Upper lobe of right lung (tissue), 1 donor: Measurements from ENCODE around the gene INTS2. TPM values are rescaled to one million over a fixed set of nuclear protein-coding genes. Genes with fewer than 3 reads are reported as not detected.

ENCODE experiments used
- ATAC-seq: fragments of 200-7000 bp; cut with Tn5 transposase; one replicate; pipeline ENCODE4 v1.9.1; 2020; ENCODE audit warnings: mild to moderate bottlenecking, moderate library complexity
- DNase-seq: peaks from one replicate; pipeline ENCODE4 v3.0.0-alpha.2; 2020
- H3K27ac ChIP-seq: fragments of 200-600 bp; one replicate; pipeline ENCODE4 v1.8.0; 2022
- H3K27me3 ChIP-seq: fragments of 200-600 bp; one replicate; pipeline ENCODE4 v1.8.0; 2022; ENCODE audit warnings: mild to moderate bottlenecking
- H3K36me3 ChIP-seq: fragments of 200-600 bp; one replicate; pipeline ENCODE4 v1.8.0; 2022
- H3K4me1 ChIP-seq: fragments of 200-600 bp; one replicate; pipeline ENCODE4 v1.8.0; 2022
- H3K4me3 ChIP-seq: fragments of 200-600 bp; one replicate; pipeline ENCODE4 v1.8.0; 2022; ENCODE audit warnings: mild to moderate bottlenecking
- H3K9me3 ChIP-seq: fragments of 200-600 bp; one replicate; pipeline ENCODE4 v1.8.0; 2022
- CTCF ChIP-seq: fragments of 200-600 bp; IDR thresholded peaks from one replicate; pipeline ENCODE4 v1.8.0; 2022; ENCODE audit warnings: antibody characterized with exemption
- intact Hi-C: fragments of 100-400 bp; cut with DNase I; formaldehyde crosslinking; loops from one replicate; pipeline ENCODE4 v1.11.0; 2022
- total RNA-seq: library from RNA; stranded (reverse); fragmentation: NEBNext Ultra II Directional; extraction: Animal tissue kit (Norgen Biotek cat#: 25700); gene quantifications from one replicate; pipeline ENCODE4 v1.2.1, GENCODE V29; 2021
- donor health status: DM: no; HTN: yes; CAD: no; lungs with severe emphysema.

Gene INTS2
- total RNA-seq, 1 donor from 2014 or later: 10.9 TPM

GRCh38 chr17:61843435-61843834 is 84.3 kb downstream of the INTS2 start:
- no peak for TF ChIP-seq CTCF
- DNase-seq (no peak), ATAC-seq (no peak)
- H3K27ac ChIP-seq: no peak overlapping the region
- no peaks in the 10 kb centered on the region for H3K9me3 ChIP-seq
- intact Hi-C loops: no loop called here
- H3K36me3 ChIP-seq: no peaks in the 10 kb centered on the region
- H3K4me3 ChIP-seq: no peak overlapping the region
- H3K4me1 ChIP-seq: no peaks in the 10 kb centered on the region
- no peaks in the 10 kb centered on the region for H3K27me3 ChIP-seq

GRCh38 chr17:61842899-61843298 is 84.9 kb downstream of the INTS2 start:
- intact Hi-C loops: no loop called here
- ATAC-seq (no peak), DNase-seq (no peak)
- Histone ChIP-seq H3K9me3 (no peaks in the 10 kb centered on the region), H3K4me3 (no peak overlapping the region), H3K36me3 (no peaks in the 10 kb centered on the region), H3K4me1 (no peaks in the 10 kb centered on the region), H3K27ac (no peak overlapping the region), H3K27me3 (no peaks in the 10 kb centered on the region)
- TF ChIP-seq CTCF: no peak

- no peak for ATAC-seq
- TF ChIP-seq CTCF: no peak
- Histone ChIP-seq H3K9me3 (no peaks in the 10 kb centered on the region), H3K4me1 (no peaks in the 10 kb centered on the region), H3K27ac (no peak overlapping the region), H3K27me3 (no peaks in the 10 kb centered on the region), H3K36me3 (no peaks in the 10 kb centered on the region), H3K4me3 (no peak overlapping the region)
- DNase-seq: no peak
- intact Hi-C loops: no loop called here
These were observed 88.4 kb downstream of the INTS2 start for GRCh38 chr17:61839300-61839786.

GRCh38 chr17:61837175-61838051 is 90.4 kb downstream of the INTS2 start:
- Histone ChIP-seq H3K9me3 (no peaks in the 10 kb centered on the region), H3K4me1 (no peaks in the 10 kb centered on the region), H3K27me3 (no peaks in the 10 kb centered on the region), H3K27ac (no peak overlapping the region), H3K36me3 (no peaks in the 10 kb centered on the region), H3K4me3 (no peak overlapping the region)
- intact Hi-C loops: no loop called here
- DNase-seq: no peak
- ATAC-seq: peak; percentile 79
- peak; percentile 74 for TF ChIP-seq CTCF

- intact Hi-C loops: no loop called here
These were observed 91.3 kb downstream of the INTS2 start for GRCh38 chr17:61836266-61837174.

More at GRCh38 chr17:61836266-61837174, 91.3 kb downstream of the INTS2 start:
- no peak for TF ChIP-seq CTCF
- Histone ChIP-seq H3K27ac (no peak overlapping the region), H3K9me3 (no peaks in the 10 kb centered on the region), H3K4me1 (no peaks in the 10 kb centered on the region), H3K36me3 (no peaks in the 10 kb centered on the region), H3K4me3 (no peak overlapping the region), H3K27me3 (no peaks in the 10 kb centered on the region)
- ATAC-seq (no peak), DNase-seq (no peak)
